ENCODE results near the gene LRIF1.
A peak's percentile ranks its signal among the peaks of the same experiment; 100 is the strongest.
"Not testable (repeated sequence)": the region's sequence is repeated elsewhere in the genome, so short reads cannot be mapped to it uniquely, and the experiment has no call there.

LRIF1 gene

GRCh38 chr1:110963691-110964454, at the start of gene LRIF1:
Gene LRIF1, minus strand, starts transcription at chr1:110963922. Its CDS starts 234 bp downstream, at chr1:110963688.
- DNase-seq, result peak; percentile 100

- DNase-seq, result no peak
These were observed 44.3 kb upstream of the LRIF1 start for GRCh38 chr1:111008031-111008430.

- DNase-seq, result no peak
These were observed 42.8 kb upstream of the LRIF1 start for GRCh38 chr1:111006556-111006955.

- not testable (repeated sequence) for DNase-seq
These were observed 35.9 kb upstream of the LRIF1 start for GRCh38 chr1:110999607-111000006.

- DNase-seq, result not testable (repeated sequence)
These were observed 28.6 kb upstream of the LRIF1 start for GRCh38 chr1:110992329-110992728.

GRCh38 chr1:110991295-110991694, 27.6 kb upstream of the LRIF1 start:
- DNase-seq, result not testable (repeated sequence)

- DNase-seq, result no peak
These were observed 26.8 kb upstream of the LRIF1 start for GRCh38 chr1:110990541-110990940.

GRCh38 chr1:110986407-110986891, 22.7 kb upstream of the LRIF1 start:
- no peak for DNase-seq

GRCh38 chr1:110982320-110982719, 18.6 kb upstream of the LRIF1 start:
- no peak for DNase-seq

GRCh38 chr1:110979154-110979553, 15.4 kb upstream of the LRIF1 start:
- no peak for DNase-seq

- no peak for DNase-seq
These were observed 12.4 kb upstream of the LRIF1 start for GRCh38 chr1:110976089-110976488.

- DNase-seq, result no peak
These were observed 11.5 kb upstream of the LRIF1 start for GRCh38 chr1:110975265-110975664.

- no peak for DNase-seq
These were observed 3.5 kb upstream of the LRIF1 start for GRCh38 chr1:110967256-110967655.

- DNase-seq, result no peak
These were observed 757 bp upstream of the LRIF1 start for GRCh38 chr1:110964455-110964903.

GRCh38 chr1:110962892-110963690, 631 bp downstream of the LRIF1 start:
- DNase-seq, result peak; percentile 52

- no peak for DNase-seq
These were observed 1.8 kb downstream of the LRIF1 start for GRCh38 chr1:110961902-110962301.

GRCh38 chr1:110960777-110961420, 2.8 kb downstream of the LRIF1 start:
- DNase-seq, result no peak

- no peak for DNase-seq
These were observed 5.9 kb downstream of the LRIF1 start for GRCh38 chr1:110957798-110958197.

- no peak for DNase-seq
These were observed 7.1 kb downstream of the LRIF1 start for GRCh38 chr1:110956586-110956985.

- DNase-seq, result no peak
These were observed 10.7 kb downstream of the LRIF1 start for GRCh38 chr1:110953031-110953430.

GRCh38 chr1:110952031-110952430, 11.7 kb downstream of the LRIF1 start:
- no peak for DNase-seq

- no peak for DNase-seq
These were observed 12.6 kb downstream of the LRIF1 start for GRCh38 chr1:110951161-110951560.
